GM12892 (cell line): Measurements from ENCODE around the gene TAS2R39.

Source experiments
- DNase-seq: peaks from one replicate; pipeline ENCODE4 v3.0.0; 2011; ENCODE audit not compliant: insufficient read length
- FAIRE-seq: peaks from 2 replicates; lab custom pipeline; 2011; peaks lifted over from hg19 to GRCh38; lab: Jason Lieb, UNC
- POLR2A ChIP-seq: IDR thresholded peaks from 2 replicates; pipeline ENCODE4 v1.6.1; 2011; ENCODE audit warnings: low read depth, low read length, control low read depth
- POLR2AphosphoS5 ChIP-seq: IDR thresholded peaks from 2 replicates; pipeline ENCODE4 v1.6.1; 2011; ENCODE audit warnings: low read depth, low read length, control low read depth
- TAF1 ChIP-seq: IDR thresholded peaks from 2 replicates; pipeline ENCODE4 v1.6.1; 2011; ENCODE audit warnings: low read depth, mild to moderate bottlenecking, control low read depth, low read length, borderline replicate concordance

TAS2R39 gene

DNA sequence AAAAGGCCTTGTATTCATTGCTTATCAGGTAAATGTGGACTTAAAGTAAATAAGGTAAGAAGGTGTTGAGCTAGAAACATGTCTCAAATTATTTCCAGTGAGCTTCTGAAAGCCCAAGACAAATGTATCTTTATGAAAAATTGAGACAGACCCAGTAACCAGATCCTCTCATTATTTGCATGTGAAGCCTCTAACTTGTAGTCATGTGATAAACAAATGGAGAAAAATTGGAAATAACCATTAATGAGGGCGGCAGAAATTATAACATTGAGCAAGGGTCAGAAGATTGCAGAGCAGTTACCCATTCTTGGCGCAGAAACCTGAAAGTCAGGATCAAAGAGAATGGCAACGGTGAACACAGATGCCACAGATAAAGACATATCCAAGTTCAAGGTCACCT lies 38.5 kb downstream of the TAS2R39 start, which contains the start of gene TAS2R40:
Gene TAS2R40, plus strand, starts transcription at position 301 of the 400 bp plus-strand sequence. Its CDS starts 42 bp downstream, at position 343.
- no peak for TF ChIP-seq POLR2A
- no peak for TF ChIP-seq TAF1
- no peak for TF ChIP-seq POLR2AphosphoS5
- no peak for DNase-seq
- no peak for FAIRE-seq

DNA sequence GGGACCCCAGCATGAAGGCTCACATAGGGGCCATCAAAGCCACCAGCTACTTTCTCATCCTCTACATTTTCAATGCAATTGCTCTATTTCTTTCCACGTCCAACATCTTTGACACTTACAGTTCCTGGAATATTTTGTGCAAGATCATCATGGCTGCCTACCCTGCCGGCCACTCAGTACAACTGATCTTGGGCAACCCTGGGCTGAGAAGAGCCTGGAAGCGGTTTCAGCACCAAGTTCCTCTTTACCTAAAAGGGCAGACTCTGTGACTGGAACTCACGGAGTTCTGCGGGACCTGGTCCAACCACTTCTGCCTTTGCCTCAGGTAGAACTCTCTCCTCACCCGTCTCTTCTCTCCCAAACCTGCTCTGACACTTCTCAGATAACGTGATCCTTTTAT lies 39.6 kb downstream of the TAS2R39 start:
- DNase-seq (no peak), FAIRE-seq (no peak)
- no peak for TF ChIP-seq POLR2AphosphoS5
- no peak for TF ChIP-seq POLR2A
- TF ChIP-seq TAF1, result no peak

DNA sequence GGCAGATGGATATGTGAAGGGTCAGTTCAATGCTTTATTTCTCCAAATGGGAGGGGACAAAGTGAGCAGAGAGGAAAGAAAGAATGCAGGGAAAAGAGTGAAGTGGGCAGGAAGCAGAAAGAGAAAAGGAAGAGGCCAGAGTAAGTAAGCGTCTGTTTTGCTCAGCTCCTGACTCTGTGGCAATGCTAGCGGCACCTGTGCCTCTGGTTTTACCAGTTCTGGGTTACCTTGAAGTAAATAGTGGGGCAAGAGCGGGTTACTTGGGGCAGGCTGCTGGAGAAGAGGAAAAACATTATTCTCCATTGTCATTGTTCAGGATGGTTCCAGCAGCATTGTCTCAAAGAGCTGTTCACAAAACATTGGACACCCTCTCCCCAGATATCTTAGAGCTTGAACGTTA lies 40.6 kb downstream of the TAS2R39 start:
- no peak for DNase-seq
- TF ChIP-seq TAF1 (no peak), POLR2A (no peak)
- no peak for FAIRE-seq

DNA sequence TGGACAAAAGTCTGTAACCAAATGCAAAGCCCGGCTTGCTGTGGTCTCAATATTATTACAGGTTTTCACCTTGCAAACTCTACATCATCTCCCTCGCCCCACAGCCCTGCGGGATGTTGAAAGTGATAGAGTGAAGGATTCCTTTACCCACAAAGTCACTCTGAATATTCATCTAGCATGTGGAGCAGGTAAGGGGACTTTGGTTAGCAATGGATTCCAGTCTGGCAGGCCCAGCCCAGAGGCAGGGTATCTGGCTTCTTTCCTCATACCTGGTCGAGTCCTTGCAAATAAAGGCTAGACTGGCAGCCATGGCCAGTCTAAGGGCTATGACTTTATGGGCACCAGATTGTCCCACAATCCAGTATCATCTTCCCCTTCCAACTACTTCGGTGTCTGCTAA lies 41.8 kb downstream of the TAS2R39 start:
- TF ChIP-seq POLR2A (no peak), TAF1 (no peak), POLR2AphosphoS5 (no peak)
- no peak for FAIRE-seq
- DNase-seq, result no peak

DNA sequence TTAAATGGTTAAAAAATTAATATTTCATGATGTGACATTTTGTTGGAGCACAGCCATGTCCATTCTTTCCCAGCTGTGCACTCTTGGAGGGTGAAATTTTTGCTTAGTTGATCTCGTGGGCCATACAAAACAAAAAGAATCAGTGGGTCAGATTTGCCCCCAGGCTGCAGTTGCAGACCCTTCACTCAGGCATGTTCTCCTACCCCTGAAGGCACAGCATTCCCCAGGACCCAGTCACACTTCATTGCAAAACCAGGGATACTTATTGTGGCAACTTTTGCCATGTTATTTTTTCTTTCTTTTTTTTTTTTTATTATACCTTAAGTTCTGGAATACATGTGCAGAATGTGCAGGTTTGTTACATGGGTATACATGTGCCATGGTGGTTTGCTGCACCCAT lies 44.6 kb downstream of the TAS2R39 start:
- DNase-seq (no peak), FAIRE-seq (no peak)
- no peak for TF ChIP-seq POLR2A
- no peak for TF ChIP-seq POLR2AphosphoS5
- TF ChIP-seq TAF1, result no peak

DNA sequence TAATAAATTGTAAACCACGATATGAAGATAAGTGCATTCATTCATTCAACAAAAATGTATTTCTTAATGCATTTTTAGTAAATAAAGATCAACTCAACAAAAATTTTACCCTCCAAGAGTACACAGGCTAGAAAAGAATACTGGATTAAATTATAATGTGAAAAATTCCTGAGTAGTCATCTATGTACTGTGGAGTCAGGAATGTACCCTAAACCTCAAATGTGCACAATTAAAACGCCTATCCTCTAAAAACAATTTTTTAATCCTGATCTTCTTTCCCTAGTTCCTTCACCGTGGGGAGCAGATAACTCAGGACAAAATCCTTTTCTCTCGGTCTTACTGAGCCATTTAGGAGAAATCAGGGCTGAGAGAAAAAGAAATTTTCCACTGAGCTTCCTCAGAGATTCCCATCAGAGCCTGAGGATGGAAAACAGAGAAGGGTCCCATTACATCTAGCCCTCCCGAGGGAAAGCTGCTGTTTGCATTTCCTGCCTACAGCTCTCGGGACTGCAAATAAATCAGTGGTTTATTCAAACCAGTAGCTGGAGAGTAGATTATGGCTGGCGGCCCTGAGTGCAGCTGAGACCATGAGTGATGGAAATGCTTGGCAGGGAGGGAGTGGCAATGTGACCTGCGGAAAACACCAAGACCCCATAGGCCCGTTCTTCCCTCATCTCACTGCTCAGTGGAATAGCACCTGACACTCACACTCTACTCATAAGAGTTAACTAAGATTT lies 46.0 kb downstream of the TAS2R39 start:
- TF ChIP-seq POLR2A (no peak), TAF1 (no peak), POLR2AphosphoS5 (no peak)
- DNase-seq (no peak), FAIRE-seq (no peak)

DNA sequence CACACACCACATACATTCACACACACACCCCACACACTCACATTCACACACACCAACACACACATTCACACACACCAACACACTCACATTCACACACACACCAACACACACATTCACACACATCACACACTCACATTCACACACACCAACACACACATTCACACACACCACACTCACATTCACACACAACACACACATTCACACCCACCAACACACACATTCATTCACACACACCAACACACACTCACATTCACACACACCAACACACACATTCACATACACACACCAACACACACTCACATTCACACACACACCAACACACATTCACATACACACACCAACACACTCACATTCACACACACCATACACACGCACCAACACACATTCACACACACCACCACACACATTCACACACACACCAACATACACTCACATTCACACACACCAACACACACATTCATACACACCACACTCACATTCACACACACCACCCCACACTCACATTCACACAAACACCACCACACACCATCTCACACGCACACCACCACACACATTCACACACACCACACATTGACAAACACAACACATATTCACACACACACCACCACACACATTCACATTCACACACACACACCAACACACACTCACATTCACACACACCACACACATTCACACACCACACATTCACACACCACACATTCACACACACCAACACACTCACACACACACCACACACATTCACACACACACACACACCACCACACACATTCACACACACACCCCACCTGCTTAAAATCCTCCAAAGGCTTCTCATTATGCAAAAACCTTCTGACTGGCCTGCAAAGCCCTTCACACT lies 47.6 kb downstream of the TAS2R39 start:
- TF ChIP-seq POLR2AphosphoS5 (no peak), TAF1 (no peak), POLR2A (no peak)
- DNase-seq (no peak), FAIRE-seq (peak; percentile 44)
